Measurements from ENCODE around the gene LMX1A.

GRCh38 chr1:165342168-165342567 is 14.3 kb downstream of the LMX1A start:
- TF ChIP-seq IKZF4 (CRISPR knock-in tag; IDR thresholded peaks at IDR 0.05; ENCODE audit: borderline replicate concordance, low read depth, not compliant biosample characterization): no peak
- TF ChIP-seq EP300 (IDR thresholded peaks at IDR 0.05; ENCODE audit: low read depth in 2 of 2, low read length in 2 of 2): no peak
- TF ChIP-seq EP300 (CRISPR knock-in tag; IDR thresholded peaks at IDR 0.05; ENCODE audit: borderline replicate concordance): no peak
- TF ChIP-seq ZNF557 (CRISPR knock-in tag; IDR thresholded peaks at IDR 0.05): no peak
- TF ChIP-seq HDAC6 (IDR thresholded peaks at IDR 0.05; ENCODE audit: low read depth, low read length): no peak
- no peak for TF ChIP-seq CTCF (CRISPR knock-in tag; IDR thresholded peaks at IDR 0.05)
- TF ChIP-seq ZNF761 (CRISPR knock-in tag; conservative IDR thresholded peaks at IDR 0.05): no peak
- no peak for TF ChIP-seq ZNF143 (CRISPR knock-in tag; IDR thresholded peaks at IDR 0.05)
- no peak for TF ChIP-seq ZNF263 (CRISPR knock-in tag; IDR thresholded peaks at IDR 0.05)
- TF ChIP-seq ZNF280B (CRISPR knock-in tag; IDR thresholded peaks at IDR 0.05; ENCODE audit: borderline replicate concordance): no peak
- no peak for TF ChIP-seq TAF1 (CRISPR knock-in tag; IDR thresholded peaks at IDR 0.05)
- TF ChIP-seq TERF1 (CRISPR knock-in tag; IDR thresholded peaks at IDR 0.05): no peak
- TF ChIP-seq HOMEZ (CRISPR knock-in tag; IDR thresholded peaks at IDR 0.05; ENCODE audit: low read depth): no peak
- no peak for TF ChIP-seq MYNN (CRISPR knock-in tag; IDR thresholded peaks at IDR 0.05; ENCODE audit: low read depth)
- TF ChIP-seq HNF4A (CRISPR knock-in tag; IDR thresholded peaks at IDR 0.05): no peak
